NOMO-1 (cell line): ENCODE results near the gene YBX3.
A peak's percentile ranks its signal among the peaks of the same experiment; 100 is the strongest.

Experiments used
- DNase-seq, 2 experiments: peaks; one replicate each; lab custom pipeline; 2025; ENCODE audit not compliant: unreplicated experiment in 2 of 2; lab: John Stamatoyannopoulos, UW

The YBX3 gene

DNA sequence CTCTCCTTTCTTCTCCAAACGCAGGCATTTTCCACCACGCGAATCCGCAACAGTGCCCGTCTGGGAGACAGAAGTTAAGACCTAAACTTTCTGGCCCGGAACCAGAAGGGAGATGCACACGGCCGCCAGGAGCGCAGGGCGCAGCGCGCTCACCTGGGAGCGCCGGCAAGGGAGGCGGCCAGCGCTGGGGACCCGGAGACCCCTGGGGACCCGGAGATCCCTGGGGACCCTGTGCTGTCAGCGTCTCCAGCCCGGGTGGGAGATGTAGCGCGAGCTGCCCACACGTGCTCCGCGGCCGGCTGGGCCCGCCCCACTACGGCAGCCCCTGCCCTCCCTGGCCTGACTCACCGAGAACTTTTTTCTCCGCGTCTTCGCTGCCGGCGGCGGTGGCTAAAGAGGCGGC, 620 bp downstream of the YBX3 start:
- peak; percentile 5 to 53 for DNase-seq

DNA sequence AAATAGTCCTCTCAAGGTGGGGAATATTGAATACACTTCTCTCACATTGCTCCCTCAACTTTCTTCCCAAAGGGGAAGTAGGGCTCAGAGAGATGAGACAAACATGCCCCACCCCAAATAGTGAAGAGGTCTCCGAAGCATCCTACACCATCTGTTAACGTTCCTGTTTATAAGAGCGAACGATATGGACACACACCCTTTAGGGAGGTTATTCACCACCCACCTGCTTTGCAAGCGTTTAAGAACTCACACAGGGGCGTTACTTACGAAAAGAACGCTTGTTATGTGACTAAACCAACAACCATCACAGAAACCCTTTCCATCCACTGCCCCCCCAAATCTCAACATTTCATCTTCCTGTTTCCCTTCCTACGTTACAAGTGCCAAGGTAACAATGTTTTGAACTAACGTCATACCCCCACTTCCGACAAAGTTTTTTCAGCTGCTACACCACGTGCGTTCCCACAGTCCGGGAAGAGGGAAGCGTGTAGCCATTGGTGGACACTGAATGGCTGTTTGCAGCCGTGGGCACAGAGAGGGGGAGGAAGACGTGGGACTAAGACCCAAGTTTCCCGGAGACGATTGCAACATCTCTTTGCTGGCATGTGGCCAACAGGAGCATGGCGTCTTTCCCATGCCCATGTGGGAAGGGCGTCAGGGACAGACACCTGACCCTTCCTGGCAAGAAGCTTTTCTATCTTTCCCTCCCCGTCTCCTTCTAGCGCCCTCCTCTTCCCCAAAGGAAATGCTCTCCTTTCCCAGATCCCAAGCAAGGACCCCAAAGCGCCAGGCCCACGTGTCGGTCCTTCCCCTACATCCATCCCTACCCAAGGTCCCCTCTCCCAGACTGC, 1.2 kb downstream of the YBX3 start:
- peak; percentile 65 for DNase-seq

DNA sequence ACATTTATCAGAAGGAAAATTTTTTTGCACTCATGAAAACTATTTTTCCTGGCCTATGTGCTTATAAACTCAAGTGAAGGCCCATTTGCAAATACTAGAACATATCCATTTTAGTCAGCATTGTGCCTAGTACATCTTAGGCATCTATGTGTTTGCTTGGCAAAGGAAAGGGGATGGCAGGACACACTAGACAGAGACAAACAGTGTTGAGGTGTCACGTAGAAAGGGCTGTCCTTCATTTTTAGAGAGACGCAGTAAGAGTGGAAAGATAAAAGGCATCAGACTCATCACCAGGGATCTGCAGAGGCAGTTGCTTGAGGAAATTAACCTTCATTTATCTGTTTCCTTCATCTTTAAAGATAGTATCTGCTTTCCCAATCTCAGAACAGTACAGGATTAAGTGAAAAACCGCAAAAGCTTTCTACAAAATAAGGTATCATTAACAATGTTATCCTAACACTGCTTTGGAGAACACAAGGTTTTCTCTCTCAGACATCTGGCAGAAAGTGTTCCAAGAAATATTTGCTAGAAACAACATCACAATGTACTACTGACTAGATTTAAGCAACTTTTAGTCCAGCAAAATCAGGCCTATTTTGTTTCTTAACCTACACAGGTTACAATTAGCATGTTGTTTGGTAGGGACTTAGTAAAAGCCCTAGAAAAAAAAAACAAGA, 2.0 kb downstream of the YBX3 start:
- peak in 1 of 2 experiments; percentile 30 for DNase-seq

DNA sequence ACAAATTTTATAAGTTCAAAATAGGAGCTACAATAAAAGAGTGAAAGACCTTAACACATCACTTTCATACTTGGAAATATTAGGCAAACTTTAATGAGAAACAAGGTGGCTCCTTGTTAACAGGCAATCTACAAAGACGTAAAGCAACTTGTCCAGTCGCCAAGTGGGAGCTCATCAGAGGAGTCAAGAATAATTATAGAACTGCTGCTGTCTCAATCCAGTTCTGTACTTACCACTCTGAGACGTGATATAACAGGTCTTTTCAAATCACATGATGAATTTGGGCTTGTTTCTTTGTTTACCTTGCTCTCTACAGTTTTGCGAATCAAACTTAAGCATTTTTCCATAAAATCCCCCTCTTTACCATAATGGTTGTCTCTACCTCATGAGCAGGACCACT, 3.6 kb downstream of the YBX3 start:
- no peak for DNase-seq

DNA sequence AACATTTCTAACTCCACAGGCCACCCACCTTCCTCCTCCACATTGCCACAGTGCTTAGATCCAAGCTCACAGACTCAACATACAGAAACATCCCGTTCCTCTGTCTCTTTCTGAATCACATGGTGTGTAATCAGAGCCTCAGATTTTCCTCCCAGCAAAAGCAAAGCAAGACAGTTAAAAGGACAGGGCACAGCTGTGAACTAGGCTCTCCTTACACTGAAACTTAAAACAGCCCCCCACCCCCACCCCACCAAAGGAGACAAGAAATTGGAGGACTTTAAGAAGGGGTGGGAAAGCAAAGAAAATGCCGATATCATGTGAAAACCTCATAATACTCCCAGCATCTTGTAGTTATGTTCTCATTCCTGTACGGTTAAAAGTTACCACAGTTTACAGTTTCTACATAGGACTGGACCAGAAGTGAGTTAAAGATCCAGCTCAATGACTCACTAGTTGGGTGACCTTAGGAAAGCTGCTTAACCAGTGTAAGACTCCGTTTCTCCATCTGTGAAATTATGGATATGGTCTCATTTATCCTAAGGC, 4.8 kb downstream of the YBX3 start:
- no peak for DNase-seq

DNA sequence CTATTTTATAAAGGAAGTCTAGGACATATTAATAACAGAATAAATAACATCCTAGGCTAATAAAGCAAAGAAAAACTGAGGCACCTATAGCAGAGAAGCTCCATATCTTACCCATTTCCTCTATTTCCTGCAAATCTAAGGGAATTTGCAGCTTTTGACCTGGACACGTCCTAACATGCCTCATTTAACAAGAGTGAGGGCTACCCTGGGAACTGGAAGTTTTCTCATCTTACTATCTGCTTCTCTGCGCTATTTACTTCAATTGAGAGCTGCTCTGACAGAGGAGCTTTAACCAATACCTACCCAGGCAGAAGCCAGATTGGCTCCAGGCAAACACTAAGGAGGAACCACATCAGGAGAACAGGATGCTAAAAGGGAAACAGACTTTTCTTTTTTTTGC, 5.7 kb downstream of the YBX3 start:
- no peak for DNase-seq

DNA sequence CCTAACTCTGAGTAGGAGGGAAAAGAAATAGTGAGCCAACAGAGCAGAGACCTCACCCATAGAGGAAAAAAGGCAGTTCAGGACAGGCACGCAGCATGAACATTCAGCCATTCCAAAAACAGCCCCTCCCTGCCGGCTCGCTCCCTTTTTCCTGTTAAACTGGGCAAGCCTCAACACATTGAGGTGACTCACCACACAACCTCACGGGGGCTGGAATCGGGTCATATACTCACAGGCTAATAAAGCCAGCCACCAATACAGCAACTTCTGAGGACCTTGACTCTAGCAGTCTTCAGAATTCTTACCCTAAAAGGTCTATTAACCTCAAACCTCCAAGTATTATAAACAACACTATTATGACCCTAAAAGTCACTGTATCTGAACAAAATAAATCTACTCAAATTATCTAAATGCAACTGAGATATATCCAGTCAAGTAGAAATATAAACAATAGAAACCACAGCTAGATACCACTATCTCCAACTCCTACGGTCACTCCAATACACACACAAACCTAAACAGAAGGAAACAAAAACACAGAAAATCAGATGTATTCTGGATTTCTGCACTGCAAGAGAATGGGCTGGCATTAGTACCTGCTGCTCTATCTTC, 6.3 kb downstream of the YBX3 start:
- DNase-seq, result no peak

DNA sequence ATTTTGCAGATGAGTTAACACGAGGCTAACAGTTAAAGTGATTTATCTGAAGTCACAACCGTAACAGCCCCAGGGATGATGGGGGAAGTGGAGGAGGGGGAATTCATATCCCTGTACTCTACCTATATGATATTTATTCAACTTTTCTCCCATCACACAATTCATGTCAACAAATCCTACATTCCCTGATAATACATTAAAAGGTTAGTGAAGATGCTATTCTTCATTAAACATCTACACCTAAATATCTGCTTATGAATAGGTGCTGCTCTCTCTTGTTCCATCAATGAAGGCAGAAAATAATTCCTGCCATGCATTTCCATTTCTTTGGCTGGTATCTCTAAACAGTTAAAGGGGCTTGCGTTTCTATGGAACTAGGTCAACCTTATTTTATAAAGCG, 6.8 kb downstream of the YBX3 start:
- no peak for DNase-seq

DNA sequence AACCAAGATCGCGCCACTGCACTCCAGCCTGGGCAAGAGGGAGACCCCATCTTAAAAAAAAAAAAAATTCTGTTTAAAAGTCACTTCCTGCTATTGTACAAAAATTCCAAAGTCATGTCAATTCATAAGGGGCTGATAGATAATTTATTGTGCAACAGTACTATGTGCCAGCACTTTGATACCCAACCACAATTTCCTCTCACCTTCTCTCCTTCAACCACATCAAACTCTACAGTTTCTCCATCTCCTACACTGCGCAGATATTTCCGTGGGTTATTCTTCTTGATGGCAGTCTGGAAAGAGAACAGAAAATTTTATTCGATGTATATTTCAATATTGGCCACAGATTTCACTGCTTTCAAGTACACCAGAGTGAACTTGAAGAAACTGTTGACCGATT, 7.6 kb downstream of the YBX3 start:
- DNase-seq, result no peak

DNA sequence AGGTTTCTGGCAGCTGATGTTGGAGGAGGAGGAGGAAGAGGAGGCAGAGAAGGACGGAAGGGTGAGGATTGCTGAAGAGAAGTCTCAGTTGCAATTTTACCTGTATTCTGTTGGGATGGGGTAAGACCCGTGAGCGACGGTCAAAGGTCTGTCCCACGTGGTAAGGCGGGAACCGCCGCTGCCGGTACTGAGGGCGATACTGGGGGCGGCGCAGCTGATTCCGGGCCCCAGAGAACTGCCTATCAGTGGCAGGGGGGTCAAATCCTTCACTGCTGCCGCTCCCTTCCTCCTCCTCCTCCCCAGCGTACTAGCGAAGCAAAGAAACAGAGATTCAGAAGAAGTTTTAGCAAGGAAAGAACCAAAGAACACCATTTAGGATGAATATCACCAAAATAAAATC, 13.3 kb downstream of the YBX3 start:
- DNase-seq, result no peak

DNA sequence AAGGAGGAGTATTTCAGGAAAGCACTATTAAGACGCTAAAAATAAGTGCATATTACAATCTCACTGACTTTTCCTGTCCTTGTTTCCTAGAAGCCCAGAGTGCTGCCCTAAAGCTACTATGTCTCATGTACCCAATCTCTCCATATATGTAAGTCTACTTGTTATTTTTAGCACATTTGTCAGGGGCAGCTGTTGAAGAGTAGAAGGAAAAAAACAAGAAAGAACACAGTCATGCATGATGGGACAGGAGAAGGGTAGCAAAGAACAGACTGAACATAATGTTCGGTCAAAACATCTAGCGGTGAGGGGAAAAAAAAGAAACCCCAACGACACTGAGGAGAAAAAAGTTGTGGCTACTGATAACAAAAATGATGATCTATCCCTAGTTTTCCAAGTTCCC, 14.3 kb downstream of the YBX3 start:
- DNase-seq, result no peak

DNA sequence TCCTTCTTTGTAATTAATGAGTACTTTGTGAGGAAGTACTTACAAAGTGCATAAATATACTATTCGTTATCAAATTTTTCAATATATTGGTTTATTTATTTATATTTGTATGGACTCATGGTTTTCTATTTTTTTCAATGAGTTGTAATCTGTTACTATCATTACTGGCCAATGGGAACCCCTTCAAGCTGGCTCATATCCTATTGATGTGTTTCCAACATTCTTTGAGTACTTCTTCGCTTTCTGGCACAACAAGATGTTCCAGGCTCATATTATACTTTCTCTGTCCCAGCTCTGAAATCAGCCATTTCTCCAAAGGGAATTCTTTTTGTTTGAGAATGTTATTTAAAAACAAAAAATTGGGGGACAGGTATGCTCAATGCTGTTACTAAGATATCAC, 17.5 kb downstream of the YBX3 start:
- no peak for DNase-seq

DNA sequence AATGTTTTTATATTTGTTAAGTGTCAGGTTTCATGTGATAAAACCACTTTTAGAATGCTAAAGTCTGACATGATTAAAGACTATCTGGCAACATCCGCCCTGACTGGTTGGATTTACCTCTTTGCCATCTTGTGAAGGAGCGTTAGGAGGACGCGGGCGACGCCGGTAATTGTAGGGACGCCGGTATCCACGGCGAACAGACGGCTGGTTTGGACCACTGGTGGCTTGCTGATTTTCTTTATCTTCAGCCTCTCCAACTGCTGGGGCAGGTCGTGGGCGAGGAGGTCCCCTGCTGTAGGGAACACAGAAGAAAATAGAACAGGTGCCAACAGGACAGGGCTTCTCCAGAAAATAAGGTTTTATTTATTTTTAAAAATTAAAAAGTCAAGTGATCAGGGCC, 21.3 kb downstream of the YBX3 start:
- DNase-seq, result no peak

DNA sequence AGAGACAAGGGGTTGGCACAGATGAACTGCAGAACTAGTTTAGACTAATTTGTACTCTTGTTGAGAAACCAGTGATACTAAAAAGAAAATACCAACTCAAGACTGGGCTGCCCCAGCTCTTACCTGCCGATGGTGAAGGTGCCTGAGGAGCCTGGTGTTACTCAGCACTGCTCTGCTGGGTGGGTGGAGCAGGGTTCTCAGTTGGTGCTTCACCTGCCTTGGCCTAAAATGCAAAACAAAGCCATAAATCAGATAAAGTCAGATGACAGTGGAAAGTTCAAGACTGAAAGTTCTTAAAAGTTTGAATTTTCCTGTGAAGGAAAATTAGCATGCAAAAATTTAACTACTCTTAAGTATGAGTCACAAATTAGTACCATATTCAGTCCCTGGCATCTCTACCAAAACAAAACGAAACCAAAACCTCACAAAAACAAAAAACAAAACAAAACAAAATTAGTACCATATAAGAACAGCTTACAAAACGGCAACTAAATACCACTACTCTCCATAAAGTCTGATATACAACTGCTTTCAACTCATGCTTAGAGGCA, 21.9 kb downstream of the YBX3 start:
- DNase-seq, result no peak

DNA sequence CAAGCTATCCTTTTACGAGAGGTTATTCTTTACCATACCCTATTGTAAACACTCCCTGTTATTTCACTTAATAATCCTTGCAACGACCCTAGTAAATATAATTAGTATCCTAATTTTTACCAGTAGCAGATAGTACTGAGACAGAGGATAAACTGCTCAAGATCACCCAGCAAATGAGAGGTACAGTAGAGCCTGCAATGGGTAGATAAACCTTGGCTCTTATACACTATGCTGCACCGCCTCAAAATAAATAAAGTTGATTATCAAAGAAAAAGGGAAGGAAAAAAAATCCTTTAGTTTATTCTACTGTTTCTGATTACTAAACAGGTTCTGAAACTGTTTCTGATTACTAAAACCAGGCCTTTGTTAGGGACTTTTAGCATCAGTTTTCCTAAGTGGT, 22.5 kb downstream of the YBX3 start:
- no peak for DNase-seq

DNA sequence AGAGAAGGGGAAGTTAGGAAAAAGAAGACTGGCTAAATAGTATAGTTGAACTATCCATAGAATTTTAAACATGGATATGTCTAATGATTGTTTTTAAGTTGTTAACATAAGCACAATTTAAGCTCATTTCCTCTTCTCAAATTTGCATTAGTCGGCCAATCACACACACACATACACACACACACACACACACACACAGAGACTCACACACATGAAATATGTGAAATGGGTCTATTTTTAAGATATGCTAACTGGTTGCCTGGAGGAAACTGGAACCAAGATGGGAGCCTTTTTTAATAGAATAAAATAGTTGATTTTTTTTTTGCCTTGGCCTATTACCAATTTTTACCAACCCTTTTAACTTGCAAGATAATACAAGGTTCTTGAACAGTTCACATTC, 25.3 kb downstream of the YBX3 start:
- no peak for DNase-seq

DNA sequence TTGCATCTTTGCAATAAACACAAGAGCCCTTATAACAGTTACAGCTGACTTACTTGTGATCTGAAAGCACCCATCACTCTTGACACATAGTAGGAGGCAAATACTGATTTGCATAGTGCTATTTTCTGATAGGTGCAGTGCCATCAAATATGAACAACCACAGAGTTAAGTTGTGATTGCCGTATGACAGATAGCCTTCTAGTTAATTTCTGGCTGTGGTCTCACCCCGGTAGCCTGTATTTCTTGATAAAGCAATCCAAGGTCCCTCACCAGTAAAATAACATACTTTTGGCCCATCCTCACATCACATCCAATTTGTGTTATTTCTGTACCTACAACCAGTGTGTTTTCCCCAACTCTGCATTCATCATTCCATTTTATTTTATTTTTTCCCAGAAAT, 26.0 kb downstream of the YBX3 start:
- no peak for DNase-seq

DNA sequence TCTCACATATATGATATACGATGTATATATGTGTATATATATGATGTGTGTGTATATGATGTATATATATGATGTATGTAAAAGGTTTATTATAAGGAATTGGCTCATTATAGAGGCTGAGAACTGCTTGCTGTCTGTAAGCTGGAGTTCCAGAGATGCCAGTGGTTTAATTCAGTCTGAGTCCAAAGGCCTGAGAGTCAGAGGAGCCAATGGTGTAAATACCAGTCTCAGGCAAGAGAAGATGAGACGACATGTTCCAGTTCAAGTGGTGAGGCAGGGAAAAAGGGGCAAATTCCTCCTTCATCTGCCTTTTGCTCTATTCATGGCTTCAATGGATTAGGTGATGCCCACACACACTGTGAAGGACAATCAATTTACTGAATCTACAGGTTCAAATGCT, 32.2 kb downstream of the YBX3 start:
- DNase-seq, result no peak

DNA sequence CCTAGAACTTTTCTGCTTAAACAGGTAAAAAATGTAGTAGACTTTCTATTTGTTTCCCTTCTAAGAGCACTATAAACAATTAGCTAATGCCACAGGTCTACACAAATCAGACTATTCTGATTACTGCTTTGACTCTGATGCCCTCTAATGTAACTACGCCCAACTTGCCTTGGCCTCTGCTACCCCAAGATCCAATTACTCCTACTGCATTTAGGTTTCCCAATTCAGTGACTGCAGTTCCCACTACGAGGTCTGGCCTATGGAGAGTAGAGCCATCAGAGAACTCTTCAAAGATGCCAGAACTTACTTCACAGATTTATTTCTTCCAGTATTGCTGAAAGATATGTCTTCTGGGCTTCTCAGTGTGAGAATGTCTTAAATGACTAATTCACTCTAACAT, 34.0 kb downstream of the YBX3 start:
- no peak for DNase-seq

DNA sequence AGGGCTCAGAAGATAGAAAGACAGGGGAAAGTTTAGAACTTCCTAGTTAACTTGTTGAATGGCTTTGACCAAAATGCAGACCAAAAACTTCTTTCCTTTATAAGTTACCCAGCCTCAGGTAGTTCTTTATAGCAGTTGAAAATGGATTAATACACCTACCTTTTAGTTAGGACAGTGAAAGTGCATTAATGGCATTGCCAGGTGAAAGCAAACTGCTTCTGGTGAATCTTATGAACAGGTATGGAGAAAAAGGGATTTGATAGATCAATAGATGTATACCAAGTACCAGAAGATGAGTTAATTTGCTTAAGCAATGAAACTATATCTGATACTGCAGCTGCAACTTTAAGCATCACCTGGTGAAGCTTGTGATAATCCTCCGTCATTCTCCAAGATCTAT, 35.1 kb downstream of the YBX3 start:
- DNase-seq, result no peak

DNA sequence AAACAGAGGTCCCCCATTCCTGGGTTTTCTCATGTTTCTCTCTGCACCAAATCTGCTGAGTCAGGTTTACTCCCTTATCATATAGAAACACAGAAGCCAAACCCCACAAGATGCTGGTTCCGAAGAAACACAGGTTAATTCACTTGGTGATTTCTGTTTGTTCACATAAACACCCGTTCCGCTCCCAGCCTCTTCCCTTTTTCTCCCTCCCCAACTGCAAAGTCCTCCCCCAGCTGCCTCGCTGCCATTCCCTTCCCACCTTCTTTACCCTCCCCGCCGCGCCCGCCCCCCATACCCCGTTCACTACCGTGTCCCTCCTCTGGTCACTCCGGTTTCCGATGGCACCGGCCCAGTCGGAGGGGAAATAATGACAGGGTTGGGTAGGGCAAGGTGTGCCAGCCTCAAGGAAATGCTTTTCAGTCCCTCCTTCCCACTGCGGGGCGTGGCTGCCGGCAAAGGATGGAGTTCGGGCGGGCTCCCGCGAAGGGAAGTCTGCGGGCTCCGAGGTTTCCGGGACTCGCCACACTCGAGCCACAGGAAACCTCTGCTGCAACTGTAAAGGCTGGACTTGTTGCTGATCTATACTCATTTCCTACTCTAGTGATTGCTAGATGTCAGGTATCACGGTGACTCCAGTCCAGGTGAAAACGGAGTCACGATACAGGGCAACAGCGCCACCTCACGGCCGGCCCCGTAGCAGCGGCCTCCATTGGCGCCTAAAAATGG, 49.3 kb downstream of the YBX3 start, which contains the start of gene STYK1:
STYK1 (minus strand) TSS at position 394 of the 726 bp plus-strand sequence. CDS start 39,434 bp downstream, outside the sequence.
- DNase-seq, result peak; percentile 55 to 58
